CD1c-positive myeloid dendritic cell (primary cell): ENCODE results near the gene SMNDC1.

Experiments
- DNase-seq: peaks from one replicate; pipeline ENCODE4 v3.0.0-alpha.2; 2016; ENCODE audit errors: extremely low spot score

Gene SMNDC1

DNA sequence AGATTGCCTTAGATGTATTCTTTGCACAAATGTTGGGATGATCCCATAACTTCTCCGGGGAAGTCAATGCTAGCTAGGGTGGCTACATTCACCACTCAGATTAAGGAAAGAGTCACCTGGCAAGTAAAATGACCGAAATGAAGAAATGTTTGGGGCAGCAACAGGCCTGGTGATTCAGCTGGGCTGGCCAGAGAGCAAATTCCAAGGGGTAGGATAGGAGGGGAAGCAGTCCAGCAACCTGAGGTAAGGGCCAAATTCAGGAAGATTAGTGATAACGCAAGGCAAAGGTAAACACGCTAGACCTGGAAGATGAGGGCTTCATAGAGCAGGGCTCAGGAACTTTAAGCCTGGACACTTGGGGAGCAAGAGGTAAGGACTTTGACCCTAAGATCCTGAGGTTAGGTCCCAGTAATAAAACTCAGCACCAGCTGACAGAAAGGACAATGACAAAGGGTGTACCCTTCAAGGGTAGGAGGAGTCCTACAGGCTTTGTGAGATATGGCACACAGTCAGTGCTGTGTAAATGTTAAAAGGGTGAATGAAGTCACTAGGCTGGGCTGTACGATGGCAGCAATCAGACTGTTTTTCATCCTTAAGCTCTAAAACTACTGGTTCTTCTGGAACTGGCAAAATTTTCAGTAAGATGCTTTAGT, 22.7 kb upstream of the SMNDC1 start:
- DNase-seq: no peak

DNA sequence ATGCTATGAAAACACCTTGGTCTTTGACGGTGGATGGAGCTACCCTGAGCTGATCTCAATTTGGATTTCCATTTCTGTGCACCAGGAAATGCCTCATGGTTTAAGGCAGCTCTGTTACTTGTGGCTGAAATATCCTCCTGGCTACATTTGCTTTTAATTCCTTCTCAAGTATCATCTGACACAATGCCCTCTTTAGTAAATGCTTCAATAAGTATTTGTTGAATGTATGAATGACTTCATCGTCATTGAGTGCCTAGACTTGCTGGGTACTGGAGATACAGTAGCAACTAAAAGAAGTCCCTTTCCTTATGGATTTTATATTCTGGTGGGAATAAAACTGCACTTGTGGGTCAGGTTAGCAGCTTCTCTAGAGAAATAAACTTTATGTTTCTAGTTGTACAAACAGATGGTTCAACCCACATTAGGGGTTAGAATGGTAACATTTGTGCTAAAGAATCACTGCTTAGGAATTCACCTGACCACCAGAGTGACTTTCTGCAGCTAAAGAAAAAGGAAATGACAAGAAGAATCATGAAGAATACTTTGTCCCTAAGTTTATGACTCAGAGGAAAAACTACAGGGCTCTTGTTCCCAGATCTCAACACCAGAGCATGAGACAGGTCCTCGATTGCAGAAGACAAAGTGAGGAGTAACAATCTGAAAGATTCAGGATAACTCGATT, 21.8 kb upstream of the SMNDC1 start:
- DNase-seq: no peak

DNA sequence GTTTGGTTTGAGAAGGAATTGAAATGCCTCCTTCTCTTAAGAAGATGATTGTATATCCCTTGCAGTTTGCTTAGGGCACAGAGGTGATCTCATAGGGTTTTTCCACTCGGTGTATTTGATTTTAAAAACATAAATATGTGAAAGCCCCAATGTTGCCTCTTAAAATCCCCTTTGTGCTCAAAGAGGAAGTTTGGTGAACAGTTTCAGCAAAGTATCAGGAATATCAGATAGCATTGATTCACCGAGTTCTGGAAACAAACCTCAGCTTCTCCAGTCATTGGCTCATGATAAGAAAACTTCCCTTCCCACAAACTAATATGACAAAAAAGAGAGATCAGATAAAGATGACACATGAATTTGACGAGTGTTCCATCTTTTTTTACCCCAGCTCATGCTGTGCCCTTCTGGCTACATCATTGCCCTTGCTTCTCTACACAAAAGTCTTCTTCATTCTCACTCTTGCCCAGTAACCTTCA, 20.1 kb upstream of the SMNDC1 start:
- no peak for DNase-seq

DNA sequence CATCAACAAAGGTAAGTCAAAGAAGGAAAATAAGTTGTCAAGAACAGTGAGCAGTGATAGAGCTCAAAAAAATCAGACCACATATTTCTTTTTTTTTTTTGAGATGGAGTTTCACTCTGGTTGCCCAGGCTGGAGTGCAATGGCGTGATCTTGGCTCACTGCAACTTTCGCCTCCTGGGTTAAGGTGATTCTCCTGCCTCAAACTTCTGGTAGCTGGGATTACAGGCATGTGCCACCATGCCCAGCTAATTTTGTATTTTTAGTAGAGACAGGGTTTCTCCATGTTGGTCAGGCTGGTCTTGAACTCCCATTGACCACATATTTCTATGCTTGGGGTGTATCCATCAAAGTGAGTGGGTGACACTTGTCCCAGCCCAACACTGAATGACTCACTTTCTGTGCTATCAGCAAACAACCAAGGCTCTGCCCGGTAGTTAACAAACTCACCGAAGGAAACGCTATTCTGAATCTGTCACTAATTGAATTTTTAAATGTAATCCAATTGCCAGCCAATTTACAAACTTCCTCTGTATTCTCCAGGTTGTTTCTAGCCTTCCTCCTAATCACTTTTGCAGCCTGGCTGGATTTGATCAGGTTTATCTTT, 19.6 kb upstream of the SMNDC1 start:
- DNase-seq: no peak

DNA sequence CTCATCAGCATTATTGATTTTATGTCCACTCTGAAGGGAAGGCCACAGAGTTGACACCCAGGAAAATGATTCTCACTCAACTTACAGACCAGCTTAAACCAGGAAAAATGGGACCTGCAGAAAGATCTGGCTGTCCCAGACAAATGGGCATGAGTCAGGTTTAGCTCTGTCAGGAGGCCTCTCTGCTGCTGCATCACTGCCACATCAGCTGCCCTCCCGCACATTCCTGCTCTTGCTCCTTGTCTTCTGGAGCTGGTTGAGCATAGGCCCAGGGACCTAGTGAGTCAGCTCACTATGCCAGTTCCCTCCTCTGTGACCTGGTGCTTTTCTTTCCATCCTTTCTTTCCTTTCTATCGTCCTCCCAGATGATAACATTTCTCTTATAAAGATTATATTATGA, 18.8 kb upstream of the SMNDC1 start:
- no peak for DNase-seq

DNA sequence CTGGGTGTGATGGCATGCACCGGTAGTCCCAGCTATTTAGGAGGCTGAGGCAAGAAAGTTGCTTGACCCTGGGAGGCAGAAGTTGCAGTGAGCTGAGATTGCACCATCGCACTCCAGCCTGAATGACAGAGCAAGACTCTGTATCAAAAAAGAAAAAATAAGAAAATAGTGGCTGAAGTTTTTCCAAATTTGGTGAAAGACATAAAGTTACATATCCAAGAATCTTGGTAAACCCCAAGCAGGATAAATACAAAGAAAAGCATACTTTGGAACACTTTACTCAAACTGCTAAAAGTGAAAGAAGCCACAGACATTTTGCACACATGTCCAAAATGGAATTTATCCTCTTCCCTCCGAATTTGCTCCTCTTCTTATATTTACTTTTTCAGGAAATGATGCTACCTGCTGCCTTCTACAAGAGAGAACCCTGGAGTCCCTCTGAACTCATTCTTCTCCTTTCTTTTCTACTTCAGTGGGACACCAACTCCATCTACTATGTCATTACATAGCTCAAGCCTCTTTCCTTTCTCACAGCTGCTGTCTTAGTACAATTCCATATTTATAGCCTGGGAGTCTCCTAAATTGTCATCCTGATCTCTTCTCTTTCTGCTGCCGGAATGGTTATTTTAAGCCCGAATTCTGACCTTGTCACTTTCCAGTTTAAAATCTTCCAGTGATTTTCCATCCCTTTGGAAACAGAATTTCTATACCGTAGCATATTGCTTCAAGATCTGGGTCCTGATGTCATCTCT, 17.3 kb upstream of the SMNDC1 start:
- DNase-seq: no peak

DNA sequence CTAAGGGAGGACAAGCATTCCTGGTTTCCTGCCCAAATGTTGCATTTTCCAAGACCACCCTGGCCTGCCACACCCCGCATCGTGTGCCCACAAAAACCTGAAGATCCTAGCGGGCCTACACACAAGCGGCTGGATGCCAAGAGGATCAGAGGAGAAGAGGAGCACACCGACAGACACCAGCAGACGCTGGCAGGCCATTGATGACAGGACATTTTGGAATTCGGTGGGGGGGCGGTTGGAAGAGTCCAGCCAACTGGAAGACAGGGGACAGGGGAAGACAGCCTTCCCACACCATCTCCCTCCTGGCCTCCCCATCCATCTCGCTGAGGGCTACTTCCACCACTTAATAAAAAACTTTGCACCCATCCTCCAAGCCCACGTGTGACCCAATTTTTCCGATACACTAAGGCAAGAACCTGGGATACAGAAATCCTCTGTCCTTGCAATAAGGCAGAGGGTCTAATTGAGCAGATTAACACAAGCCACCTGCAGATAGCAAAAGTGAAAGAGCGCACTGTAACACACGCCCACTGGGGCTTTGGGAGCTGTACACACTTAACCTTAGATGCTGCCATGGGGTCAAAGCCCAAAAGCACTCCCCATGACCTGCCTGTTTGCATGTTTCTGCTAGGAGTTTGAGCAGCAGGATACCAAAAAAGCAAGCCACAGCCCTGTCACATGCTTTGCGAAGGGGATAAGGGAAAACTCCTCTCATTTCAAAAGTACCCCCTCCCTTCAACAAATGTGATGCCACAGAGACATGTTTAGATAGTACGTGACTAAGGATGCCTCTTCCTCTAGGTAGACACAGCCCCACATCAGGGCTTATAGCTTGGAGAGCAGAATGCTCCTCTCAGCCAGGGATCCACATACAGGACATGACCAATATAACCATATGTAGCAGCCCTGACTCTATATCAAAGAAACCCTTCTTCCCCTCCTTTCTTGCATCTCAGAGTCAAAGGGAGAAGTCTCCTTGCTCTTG, 13.4 kb upstream of the SMNDC1 start:
- DNase-seq: no peak

DNA sequence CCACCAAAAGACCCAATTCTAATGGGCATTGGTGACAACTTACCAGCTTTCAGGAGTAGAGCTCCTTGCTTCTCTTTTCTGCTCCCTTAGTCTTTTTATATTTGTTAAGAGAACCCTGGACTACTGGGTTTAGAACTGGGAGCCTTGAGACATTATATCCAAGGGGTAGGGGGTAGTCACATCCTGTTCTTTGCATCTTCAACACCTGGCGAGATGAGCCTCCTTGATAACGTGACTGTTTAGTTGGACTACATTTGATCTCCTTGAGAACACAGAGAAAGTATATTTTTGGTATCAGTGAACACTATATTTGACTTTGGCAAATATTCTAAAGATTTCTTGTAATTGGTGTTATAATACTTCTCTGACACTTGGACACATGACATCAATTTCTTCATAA, 9.0 kb upstream of the SMNDC1 start:
- DNase-seq: no peak

DNA sequence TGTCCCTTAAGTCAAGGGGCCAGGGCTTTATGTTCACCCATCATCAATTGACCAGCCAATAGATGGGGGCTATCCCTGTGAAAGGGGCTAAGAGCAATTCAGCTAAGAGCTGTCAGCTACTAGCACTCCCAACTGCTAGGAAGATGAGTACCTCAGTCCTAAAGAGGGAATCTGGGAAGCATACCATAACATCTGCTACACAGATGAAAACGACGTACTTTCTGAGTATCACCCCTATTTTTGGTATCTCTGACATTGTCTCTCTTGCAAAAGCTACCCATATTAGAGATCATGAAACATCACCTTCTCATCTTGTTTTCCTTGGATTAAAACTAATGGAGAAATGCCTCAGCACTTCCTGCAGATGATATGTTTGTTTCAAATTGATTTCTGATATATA, 7.5 kb upstream of the SMNDC1 start:
- no peak for DNase-seq

DNA sequence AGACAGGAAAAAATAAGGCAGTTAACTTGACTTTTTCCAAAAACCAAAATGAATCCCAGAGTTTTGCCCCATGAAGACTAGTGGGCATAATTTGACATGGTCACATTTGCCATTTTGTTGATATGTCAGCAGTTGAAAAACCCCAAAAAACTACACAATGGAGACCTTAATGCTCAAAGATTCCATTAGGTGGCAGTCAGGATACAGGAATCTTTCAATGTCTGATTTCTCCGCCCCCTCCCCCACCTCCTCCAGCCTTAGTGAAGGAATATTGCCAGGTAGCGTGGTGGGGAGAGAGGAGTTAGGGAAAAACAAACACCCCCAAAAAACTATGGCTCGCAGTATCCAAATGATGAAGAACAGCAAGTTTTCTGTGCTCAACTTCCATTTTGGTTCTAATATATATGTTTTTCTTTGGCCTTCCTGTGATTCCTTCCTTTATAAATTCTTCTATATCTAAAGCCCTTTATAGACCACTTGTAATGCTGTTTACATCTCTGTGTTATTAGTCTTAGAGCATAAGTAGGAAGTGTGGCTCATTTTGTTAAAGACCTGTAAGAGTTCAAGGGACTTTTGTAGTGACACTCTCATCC, 6.7 kb upstream of the SMNDC1 start:
- DNase-seq: peak; percentile 73

DNA sequence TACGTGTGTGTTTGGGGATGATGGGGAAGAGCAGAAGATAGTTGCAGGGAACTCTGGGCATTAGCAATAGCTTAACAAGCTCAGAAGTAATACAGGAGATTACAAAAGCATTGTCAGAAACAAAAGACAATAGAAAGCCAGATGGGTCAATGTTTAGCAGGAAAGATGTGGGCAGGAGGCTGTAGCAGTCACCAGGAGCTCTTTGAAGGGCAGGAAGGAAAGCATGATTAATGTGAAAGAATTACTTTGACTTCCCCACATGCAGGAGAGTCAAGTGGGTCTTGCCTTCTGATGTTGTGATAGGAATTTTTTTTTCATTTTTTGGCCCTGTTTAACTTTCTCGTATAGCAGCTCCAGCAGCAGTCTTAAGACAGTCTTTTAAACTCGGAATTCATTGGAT, 6.0 kb upstream of the SMNDC1 start:
- peak; percentile 9 for DNase-seq

DNA sequence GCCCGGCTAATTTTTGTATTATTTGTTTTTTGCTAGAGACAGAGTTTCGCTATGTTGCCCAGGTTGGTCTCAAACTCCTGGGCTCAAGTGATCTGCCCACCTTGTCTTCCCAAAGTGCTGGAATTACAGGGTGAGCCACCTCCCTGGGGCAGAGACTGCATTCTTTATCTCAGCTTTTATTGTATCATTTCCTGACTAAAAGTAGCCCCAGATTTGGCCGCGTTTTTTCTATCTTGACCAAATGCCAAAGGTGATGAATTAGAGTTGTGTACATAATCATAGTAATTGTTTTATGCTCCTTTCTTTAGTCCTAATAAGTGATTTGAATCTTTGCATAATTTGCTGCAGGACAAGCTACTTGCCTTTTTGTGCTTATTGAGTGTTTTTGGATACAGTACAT, 3.1 kb upstream of the SMNDC1 start:
- no peak for DNase-seq

DNA sequence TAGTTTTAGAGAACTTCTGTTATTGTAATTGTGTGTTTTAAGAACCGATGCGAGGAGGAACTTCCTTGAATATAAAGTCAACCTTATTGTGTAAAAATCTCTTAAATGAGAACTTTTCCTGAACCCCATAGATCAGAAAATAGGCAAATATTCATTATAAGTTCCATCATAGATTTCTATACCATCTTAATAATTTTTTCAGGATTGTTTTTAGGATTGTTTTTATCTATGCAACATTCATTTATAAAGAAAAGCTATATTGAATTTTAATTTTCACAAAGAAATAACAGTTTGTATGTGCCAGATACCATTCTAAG, 1.7 kb upstream of the SMNDC1 start:
- no peak for DNase-seq

DNA sequence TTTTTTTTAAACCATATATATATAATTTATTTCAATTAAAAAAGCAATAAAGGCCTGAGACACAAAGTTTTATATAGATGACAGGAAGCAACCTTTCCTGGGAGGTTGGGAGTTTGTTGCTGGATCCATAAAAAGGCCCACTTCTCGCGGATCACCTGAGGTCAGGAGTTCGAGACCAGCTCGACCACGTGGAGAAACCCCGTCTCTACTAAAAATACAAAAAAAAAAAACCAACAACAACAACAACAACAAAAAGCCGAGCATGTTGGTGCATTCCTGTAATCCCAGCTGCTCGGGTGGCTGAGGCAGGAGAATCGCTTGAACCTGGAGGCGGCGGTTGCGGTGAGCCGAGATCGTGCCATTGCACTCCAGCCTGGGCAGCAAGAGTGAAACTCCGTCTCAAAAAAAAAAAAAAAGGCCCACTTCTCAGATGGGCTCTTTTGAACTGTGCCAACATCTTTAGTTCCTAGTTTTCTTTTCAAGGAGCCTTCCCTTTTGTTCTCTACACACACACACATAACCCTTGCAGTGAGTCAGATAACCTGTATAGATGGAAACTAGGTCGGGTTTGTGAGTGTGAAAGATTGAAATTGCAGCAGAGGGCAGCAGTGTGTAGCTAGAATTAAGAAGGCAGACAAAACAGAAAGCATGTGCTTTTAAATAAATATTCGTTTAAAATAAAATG, 1.2 kb upstream of the SMNDC1 start:
- peak; percentile 88 for DNase-seq

DNA sequence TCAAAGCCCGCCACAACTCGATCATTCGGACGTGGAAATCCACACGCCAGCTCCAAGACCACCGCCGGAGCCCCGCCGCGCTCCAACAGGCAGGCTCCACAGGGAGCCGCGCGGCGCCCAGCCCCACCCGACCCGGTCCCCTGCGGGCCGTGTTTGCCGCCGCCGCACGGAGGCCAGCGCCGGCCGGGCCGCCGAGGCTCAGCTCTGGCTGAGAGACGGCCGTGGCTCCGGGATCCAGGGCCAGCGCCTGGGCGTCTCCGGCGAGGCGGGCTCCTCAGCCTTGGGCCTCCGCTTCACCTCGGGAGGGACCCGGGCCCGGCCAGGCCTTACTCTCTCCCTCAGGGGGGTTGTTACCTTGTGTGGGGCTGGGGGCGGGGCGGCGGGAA, 333 bp downstream of the SMNDC1 start:
- peak; percentile 43 for DNase-seq

DNA sequence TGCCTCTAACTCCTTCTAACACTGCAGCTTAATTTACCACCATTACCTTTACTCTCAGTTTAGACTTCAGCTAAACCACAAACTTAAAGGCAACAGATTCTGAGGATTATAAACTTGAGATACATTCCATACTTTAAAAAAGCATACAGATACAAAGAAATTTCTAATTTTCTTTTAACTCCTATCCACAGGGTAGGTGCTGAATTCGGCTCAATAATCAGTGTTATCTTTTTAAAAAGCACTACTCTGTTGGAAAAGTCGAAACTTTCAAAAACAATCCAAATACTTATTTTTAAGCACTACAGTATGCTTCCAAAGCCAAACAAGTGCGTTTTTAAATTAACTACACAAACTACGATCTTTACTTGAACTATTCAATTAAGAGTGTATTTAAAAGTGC, 1.0 kb downstream of the SMNDC1 start:
- DNase-seq: no peak

DNA sequence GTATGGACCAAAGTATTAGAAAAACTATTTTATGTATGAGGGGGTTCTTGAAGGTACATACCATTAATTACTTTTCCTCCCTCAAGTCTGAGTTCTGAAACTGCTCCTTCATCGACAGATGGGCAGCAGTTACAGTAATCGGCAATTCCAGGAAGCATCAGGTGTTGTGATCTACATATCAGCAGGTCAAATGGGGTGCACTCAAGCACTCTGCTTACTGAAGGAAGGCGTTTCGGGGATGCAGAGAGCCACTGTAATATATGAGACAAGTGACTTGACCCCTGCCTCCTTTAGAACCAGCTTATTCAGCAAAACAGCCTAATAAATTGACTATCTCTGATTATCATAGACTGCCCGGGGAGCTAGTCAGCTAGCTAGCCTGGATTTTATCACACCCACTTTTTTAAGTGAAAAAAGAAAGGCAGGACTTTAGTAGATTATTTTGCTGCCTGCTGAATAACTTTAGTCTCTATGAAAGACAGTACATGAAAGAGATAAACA, 4.2 kb downstream of the SMNDC1 start:
- no peak for DNase-seq

DNA sequence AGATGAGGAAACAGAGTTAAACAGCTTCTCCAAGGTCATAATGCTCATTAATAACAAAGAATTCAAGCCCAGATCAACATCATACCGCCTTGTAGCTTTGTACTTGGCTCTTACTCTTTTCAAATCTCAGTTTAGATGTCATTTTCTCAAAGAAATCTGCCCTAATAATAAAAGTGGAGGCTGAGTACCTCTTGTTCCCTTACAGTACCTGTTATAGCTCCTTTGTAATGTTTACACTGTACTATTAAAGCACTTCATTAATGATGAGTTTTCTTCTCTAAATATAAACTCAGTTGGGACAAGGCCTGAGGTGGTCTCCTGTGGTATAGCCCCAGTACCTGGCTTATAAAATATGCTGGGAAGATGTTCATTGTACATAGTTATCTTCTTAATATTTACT, 7.8 kb downstream of the SMNDC1 start:
- DNase-seq: no peak

DNA sequence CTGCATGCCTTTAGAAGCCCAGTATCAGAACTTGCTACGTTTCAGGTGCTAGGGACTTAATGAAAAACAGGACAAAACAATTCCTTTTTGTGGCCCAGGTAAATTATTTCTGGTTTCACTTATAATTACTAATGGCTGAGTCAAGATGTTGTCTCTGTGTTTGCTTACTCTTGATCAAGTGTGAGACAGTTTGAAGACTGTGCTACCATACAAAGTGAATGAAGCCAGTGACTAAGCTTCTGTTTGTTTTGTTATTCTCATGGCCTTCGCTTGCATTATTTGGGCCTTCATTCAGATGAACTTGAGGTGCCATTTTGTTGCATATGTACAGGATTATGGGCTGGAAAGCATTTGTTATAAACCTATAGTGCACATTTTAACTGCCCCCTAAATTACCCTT, 17.9 kb downstream of the SMNDC1 start:
- DNase-seq: no peak

DNA sequence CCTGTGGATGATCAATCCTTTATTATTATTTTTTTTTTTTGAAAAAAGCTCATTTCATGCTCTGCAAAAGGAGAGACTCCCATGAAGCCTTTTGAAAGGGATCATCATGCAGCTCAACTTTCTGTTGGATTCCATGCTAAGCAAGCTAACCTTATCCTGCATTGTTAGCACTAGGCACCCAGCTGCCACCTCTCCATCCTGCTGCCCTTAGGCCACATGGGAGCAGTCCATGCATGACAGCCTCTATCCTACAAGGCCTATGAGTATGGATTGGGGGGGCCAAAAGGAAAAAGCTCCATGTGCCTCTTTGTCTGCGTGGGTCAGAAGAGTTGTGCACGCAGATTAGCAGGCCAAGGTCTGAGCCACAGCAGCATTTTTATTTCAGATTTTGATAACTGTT, 19.2 kb downstream of the SMNDC1 start:
- no peak for DNase-seq
